Measurements from ENCODE around the gene CNR2.

GRCh38 chr1:23915466-23915865, 2.3 kb upstream of the CNR2 start:
- no peak for TF ChIP-seq EZH2 (IDR thresholded peaks at IDR 0.05; ENCODE audit: low read depth, unreplicated experiment)
- TF ChIP-seq CTCF (conservative IDR thresholded peaks at IDR 0.05; ENCODE audit: low read depth in 2 of 2), result no peak
- TF ChIP-seq POLR2AphosphoS5 (IDR thresholded peaks at IDR 0.05; ENCODE audit: low read depth), result no peak
- no peak for TF ChIP-seq EZH2phosphoT487 (IDR thresholded peaks at IDR 0.05; ENCODE audit: unreplicated experiment)
- TF ChIP-seq CREB1 (CRISPR knock-in tag; IDR thresholded peaks at IDR 0.05; ENCODE audit: low read depth), result no peak
- TF ChIP-seq REST (IDR thresholded peaks at IDR 0.05; ENCODE audit: unreplicated experiment), result no peak
- TF ChIP-seq ETS1 (IDR thresholded peaks at IDR 0.05), result no peak
- TF ChIP-seq NANOG (IDR thresholded peaks at IDR 0.05; ENCODE audit: borderline replicate concordance), result no peak
- no peak for TF ChIP-seq ZNF462 (CRISPR knock-in tag; IDR thresholded peaks at IDR 0.05)

All from GM23338 (cell line).